ENCODE data around the gene TRMT2A.

- 0 out of 2 replicates have a peak, but pooled peaks have one; percentile 13 for TF ChIP-seq POLR2A (IDR thresholded peaks at IDR 0.05; ENCODE audit: low read depth, low read length)
- peak; percentile 28; the same call in 1 of the 2 replicates for TF ChIP-seq POU2F2 (IDR thresholded peaks at IDR 0.05; ENCODE audit: low read depth, low read length)
- peak; percentile 40 for TF ChIP-seq POLR2AphosphoS5 (IDR thresholded peaks at IDR 0.05; ENCODE audit: low read depth, low read length)
- no peak for TF ChIP-seq PAX5 (IDR thresholded peaks at IDR 0.05; ENCODE audit: insufficient read depth, low read length, severe bottlenecking)
- no peak for TF ChIP-seq SPI1 (IDR thresholded peaks at IDR 0.05; ENCODE audit: low read depth, low read length)
- TF ChIP-seq TAF1 (IDR thresholded peaks at IDR 0.05; ENCODE audit: low read depth, low read length), result no peak
Observed at GRCh38 chr22:20109411-20110358, 7.3 kb downstream of the TRMT2A start.

All from GM12891 (cell line).